ENCODE results near the gene TVP23C.
"Not testable (repeated sequence)": the region's sequence is repeated elsewhere in the genome, so short reads cannot be mapped to it uniquely, and the experiment has no call there.

DNA sequence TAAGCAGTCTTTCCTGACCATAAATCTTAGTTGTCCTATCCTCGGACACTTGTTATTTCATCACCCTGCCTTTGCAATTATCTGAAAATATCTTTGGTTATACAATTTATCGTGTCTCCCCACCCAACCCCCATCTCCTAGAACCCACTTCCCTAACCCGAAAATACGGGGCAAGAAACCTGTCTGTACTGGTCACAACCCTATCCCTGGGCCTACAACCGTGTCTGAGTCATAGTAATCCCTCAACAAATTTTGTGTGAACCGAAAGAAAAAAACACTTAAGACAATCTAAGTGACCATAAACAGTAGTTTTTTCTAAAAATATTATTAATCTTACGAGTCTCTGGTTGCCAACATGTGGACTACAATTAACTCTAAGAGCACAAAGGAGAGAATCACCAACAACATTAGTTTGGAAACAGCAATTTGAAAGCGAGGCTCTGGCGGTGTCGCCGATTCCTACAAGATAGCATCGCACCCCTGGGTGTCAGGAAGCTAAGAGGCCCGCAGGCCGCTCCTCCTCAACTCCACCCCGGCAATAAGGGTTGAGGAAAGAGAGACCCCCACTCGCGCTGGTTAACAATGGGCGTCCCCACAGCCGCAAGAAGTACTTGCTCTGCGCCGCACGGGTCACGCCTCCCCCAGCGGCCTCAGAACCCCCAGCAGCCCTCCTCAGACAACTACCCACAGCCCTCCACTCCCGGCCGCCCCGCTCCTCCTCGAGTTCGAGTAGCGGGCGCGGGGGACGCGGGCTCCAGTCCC is 489 bp downstream of the TVP23C start:
- TF ChIP-seq, protein P1, sequence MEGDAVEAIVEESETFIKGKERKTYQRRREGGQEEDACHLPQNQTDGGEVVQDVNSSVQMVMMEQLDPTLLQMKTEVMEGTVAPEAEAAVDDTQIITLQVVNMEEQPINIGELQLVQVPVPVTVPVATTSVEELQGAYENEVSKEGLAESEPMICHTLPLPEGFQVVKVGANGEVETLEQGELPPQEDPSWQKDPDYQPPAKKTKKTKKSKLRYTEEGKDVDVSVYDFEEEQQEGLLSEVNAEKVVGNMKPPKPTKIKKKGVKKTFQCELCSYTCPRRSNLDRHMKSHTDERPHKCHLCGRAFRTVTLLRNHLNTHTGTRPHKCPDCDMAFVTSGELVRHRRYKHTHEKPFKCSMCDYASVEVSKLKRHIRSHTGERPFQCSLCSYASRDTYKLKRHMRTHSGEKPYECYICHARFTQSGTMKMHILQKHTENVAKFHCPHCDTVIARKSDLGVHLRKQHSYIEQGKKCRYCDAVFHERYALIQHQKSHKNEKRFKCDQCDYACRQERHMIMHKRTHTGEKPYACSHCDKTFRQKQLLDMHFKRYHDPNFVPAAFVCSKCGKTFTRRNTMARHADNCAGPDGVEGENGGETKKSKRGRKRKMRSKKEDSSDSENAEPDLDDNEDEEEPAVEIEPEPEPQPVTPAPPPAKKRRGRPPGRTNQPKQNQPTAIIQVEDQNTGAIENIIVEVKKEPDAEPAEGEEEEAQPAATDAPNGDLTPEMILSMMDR (IDR thresholded peaks at IDR 0.05; ENCODE audit: insufficient read depth, low read depth, low read length), result not testable (repeated sequence)
- TF ChIP-seq EZH2 (IDR thresholded peaks at IDR 0.05; ENCODE audit: insufficient read depth, low read length), result not testable (repeated sequence)

Measured in astrocyte (in vitro differentiated cells and primary cell).